HG03565 (cell line): ENCODE results near the gene MCM5.
"Not testable (repeated sequence)": the region's sequence is repeated elsewhere in the genome, so short reads cannot be mapped to it uniquely, and the experiment has no call there.

ENCODE experiments used
- ATAC-seq: cut with Tn5 transposase; IDR thresholded peaks from one replicate; pipeline ENCODE4 v1.9.1; 2021; ENCODE audit warnings: mild to moderate bottlenecking, moderate library complexity; ENCODE audit not compliant: unreplicated experiment

MCM5 gene

GRCh38 chr22:35399678-35400500 lies at the start of gene MCM5:
Gene MCM5, plus strand, starts transcription at chr22:35400140. Its CDS starts 299 bp downstream, at chr22:35400439.
- peak; percentile 83 for ATAC-seq

- ATAC-seq: peak; percentile 86
Measured at GRCh38 chr22:35350539-35351503, 49.1 kb upstream of the MCM5 start.

GRCh38 chr22:35352214-35353111 lies 47.5 kb upstream of the MCM5 start:
- ATAC-seq: no peak

DNA sequence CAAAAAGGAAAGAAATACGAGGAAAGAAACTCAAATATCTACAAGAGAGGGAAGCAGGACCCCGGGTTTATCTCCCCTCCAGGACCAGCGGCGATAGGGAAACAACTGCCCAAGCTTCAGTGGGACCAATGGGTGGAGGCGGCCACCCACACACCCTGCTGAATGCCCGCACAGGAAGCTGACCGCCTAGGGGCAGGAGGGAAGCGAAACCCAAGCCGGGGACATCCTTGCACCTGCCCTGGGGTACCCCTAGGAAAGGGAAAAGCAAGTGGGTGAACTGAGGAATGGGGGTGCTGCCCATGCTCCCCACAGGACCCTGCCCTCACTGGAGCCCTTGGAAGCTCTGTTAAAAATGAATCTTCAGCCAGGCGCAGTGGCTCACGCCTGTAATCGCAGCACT lies 46.6 kb upstream of the MCM5 start:
- no peak for ATAC-seq

DNA sequence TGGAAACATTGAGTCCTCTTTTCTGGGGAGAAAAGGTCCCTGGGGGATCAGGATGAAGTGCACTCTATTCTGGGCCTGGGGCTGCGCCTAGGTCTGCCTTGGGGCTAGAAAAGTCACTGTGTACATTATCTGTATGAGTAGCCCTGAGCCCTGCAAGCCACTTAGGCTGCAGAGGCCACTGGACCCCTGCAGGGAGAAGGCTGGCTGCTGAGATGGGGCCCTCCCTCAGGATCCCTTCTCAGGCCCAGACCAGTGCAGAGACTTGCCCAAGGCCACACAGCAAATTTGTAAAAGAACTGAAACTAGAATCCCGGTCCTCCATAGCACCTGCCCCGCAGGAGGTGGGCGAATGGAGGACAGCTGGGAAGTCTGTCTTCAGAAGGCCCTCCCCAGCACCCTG lies 45.9 kb upstream of the MCM5 start:
- ATAC-seq: no peak

- ATAC-seq: no peak
Measured at GRCh38 chr22:35357883-35358621, 41.9 kb upstream of the MCM5 start.

- no peak for ATAC-seq
Measured at GRCh38 chr22:35359380-35360065, 40.4 kb upstream of the MCM5 start.

- no peak for ATAC-seq
Measured at GRCh38 chr22:35361001-35361558, 38.9 kb upstream of the MCM5 start.

DNA sequence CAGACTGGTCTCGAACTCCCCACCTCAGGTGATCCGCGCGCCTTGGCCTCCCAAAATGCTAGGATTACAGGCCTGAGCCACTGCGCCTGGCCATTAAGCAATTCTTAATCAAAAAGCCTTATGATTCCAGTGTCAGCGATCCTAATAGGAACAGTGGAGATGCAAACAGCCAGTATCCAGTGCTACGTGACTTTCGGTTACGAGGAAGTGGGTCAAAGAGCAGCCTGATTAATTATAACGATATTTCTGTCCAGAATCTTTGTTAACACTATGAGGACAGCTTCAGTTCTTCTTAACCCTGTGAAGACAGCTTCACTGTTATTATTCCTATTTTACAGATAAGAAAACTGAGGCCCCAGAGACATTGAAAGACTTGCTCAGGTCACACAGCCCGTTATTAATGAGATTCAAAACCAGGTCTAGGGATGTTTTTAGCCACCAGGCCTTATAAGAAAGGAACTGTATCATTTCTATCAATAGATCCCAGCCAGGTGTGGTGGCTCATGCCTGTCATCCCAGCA lies 36.3 kb upstream of the MCM5 start:
- no peak for ATAC-seq

GRCh38 chr22:35364230-35364629 lies 35.7 kb upstream of the MCM5 start:
- not testable (repeated sequence) for ATAC-seq

GRCh38 chr22:35367331-35367886 lies 32.5 kb upstream of the MCM5 start:
- no peak for ATAC-seq

GRCh38 chr22:35368386-35368785 lies 31.6 kb upstream of the MCM5 start:
- no peak for ATAC-seq

DNA sequence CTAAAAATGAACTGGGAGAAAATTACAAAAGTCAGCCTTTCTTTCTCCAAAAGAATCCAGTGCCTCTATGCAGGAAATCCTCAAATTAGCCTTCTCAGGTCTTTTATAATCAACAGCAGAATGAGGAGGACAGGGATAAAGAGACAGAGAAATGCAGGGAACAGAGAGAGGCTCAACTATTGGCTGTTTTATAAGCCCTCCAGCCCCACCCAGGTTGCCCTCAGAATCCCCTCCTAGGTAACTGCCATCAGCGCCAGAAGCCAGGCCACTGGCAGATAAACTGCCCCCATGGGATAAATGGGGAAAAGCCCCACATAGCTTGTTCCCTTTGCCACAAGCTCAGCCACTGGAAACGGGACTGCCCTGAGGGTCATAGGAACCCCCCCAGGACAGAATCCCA lies 29.9 kb upstream of the MCM5 start:
- ATAC-seq: no peak

- ATAC-seq: no peak
Measured at GRCh38 chr22:35373781-35374180, 26.2 kb upstream of the MCM5 start.

- ATAC-seq: no peak
Measured at GRCh38 chr22:35375031-35375430, 24.9 kb upstream of the MCM5 start.

- ATAC-seq: no peak
Measured at GRCh38 chr22:35375526-35375925, 24.4 kb upstream of the MCM5 start.

DNA sequence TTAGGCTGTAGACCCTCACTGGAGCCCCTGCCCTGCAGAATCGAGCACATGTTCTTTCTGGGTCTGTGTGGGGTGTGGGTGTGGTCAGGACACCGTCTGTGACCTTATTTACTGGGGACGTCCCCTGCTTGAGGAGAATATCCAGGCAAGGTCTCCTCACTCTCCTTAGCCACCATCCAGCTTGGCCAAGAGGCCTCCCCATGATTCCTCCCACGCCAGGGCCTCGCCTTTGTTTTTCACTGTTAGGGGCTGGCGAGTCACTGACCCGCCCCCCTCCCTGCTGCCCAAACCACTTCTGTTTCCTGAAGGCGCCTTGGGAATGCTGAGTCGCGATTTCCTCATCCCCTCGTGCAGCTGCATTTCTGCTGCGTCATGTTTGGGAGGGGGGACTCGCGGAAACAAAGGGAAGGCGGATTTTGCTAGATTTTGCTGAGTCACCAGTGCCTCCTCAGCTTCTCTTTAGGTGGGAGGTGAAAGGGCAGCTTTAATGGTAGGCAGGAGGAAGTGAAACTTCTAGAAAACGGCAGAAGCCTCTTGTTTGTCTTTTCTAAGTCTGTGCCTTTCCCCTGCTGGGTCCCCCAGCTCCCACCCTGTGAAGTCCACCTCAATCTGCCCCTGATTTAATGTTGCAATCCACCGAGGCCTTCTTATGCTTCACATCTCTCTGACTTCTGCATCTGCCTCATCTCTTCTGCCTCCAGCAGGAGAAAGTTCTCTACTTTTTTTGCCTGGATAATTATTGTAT lies 23.0 kb upstream of the MCM5 start:
- peak; percentile 55 for ATAC-seq

DNA sequence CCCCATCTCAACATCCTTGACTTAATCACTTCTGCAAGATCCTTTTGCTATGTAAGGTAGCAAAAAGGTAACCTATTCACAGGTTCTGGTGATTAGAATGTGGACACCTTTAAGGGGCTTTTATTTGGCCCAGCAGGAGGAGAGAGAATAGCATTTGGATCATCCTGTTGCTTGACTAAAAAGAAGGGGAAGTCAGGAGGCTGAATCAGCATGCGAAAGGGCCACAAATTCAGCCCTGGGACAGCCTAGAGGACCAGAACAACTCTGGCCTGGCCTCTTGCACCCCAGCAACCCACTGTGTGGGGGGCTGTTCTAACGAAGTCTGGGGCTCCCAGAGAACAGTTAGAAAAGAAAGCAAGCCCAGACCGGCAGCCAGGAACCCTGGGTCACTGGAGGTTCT lies 22.2 kb upstream of the MCM5 start:
- ATAC-seq: no peak
